ENCODE measurements around the gene NPW.

NPW gene

DNA sequence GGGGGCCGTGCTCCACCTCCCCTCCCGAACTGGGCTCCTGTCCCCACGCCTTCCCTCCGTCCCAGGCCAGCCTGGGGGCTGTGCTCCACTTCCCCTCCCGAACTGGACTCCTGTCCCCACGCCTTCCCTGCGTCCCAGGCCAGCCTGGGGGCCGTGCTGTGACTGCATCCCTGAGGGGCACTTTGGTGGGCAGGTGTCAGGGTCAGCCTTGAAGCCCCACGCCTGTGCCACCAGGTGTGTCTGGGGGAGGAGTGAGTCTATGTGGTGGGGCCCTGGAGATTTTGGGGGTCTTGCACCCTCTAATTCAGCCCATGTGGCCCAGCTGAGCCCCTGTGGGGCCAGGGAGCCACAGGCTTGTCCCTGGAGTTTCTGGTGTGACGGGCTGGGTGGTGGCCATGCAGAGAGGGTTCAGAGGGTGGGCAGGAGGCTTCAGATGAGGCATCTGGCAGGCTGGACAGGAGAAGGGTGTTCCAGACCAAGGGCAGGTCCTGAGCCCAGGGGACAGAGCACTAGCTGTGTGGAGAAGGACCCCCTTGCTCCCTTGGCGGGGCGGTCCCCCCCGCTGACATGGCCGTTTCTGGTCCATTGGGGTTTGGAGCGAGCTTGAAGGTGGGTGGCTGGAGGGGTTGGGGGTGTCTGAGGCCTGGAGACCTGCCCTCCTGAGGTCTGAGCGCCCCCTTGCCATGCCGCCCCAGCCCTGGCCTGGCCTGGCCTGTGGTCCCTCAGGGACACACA is 15.3 kb downstream of the NPW start:
- TF ChIP-seq, protein P1, sequence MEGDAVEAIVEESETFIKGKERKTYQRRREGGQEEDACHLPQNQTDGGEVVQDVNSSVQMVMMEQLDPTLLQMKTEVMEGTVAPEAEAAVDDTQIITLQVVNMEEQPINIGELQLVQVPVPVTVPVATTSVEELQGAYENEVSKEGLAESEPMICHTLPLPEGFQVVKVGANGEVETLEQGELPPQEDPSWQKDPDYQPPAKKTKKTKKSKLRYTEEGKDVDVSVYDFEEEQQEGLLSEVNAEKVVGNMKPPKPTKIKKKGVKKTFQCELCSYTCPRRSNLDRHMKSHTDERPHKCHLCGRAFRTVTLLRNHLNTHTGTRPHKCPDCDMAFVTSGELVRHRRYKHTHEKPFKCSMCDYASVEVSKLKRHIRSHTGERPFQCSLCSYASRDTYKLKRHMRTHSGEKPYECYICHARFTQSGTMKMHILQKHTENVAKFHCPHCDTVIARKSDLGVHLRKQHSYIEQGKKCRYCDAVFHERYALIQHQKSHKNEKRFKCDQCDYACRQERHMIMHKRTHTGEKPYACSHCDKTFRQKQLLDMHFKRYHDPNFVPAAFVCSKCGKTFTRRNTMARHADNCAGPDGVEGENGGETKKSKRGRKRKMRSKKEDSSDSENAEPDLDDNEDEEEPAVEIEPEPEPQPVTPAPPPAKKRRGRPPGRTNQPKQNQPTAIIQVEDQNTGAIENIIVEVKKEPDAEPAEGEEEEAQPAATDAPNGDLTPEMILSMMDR (IDR thresholded peaks at IDR 0.05; ENCODE audit: low read depth, low read length, missing control alignments), result no peak
- no peak for DNase-seq (ENCODE audit: extremely low read depth, low read depth)
- H3K4me3 ChIP-seq (replicated peaks; ENCODE audit: low read depth, low read length), result no peak overlapping the region

DNA sequence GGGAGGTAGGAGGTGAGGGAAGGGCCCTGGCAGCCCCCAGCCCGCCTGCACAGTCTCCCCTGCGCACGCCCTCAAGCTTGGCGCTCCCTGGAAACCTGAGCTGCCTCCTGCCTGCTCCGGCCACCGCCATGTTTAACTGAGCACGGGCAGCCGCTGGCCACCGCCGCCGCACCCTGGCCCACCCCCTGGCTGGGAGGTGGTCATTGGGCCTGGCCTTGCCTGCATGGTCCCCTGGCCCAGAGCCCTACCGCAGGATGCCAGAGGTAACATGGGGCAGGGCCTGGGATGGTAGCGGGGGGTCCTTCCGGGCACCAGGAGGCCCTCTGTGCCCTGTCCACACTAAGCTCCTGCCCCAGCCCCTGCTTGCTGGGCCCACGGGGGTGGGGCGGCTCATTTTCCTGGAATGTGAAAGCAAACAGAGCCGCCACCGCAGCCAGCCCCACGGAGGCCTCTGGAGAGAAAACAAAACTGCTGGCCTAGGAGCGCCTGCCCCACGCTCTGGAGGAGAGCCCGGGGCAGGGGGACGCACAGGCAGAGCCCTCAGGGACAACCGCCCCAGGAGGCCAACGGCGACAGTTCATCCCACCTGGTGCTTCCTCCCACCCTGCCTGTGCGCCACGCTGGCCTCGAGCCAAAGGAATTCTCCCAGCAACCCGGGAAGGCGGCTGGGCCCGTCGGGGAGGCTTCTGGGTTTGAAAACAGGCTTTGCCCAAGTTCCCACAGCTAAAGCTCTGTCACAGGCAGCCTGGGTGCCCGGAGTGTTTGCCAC is 16.0 kb downstream of the NPW start:
- no peak overlapping the region for H3K4me3 ChIP-seq (replicated peaks; ENCODE audit: low read depth, low read length)
- TF ChIP-seq, protein P1 (IDR thresholded peaks at IDR 0.05; ENCODE audit: low read depth, low read length, missing control alignments), result no peak
- DNase-seq (ENCODE audit: extremely low read depth, low read depth), result no peak

DNA sequence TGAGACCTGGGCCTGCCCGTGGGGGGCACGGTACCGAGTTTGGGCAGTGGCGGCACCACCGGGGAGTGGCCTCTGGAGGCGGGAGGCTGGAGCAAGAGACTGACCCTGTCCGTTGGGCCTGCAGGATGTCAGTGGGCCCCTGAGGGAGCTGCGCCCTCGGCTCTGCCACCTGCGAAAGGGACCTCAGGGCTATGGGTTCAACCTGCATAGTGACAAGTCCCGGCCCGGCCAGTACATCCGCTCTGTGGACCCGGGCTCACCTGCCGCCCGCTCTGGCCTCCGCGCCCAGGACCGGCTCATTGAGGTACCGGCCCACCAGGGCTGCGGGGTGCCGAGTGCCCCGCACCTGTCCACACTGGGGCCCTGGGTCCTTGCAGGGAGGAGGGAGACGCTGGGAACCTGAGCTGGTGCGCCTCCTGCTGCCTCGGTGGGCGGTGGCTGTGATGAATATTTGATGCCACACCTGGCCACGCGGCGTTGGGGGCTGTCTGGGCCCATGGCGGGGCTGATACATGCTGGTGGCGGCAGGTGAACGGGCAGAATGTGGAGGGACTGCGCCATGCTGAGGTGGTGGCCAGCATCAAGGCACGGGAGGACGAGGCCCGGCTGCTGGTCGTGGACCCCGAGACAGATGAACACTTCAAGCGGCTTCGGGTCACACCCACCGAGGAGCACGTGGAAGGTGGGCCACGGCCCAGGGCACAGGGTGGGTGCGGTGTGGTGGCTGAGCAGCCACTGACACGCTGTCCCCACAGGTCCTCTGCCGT is 16.8 kb downstream of the NPW start:
- no peak overlapping the region for H3K4me3 ChIP-seq (replicated peaks; ENCODE audit: low read depth, low read length)
- TF ChIP-seq, protein P1 (IDR thresholded peaks at IDR 0.05; ENCODE audit: low read depth, low read length, missing control alignments), result no peak
- DNase-seq (ENCODE audit: extremely low read depth, low read depth), result no peak

DNA sequence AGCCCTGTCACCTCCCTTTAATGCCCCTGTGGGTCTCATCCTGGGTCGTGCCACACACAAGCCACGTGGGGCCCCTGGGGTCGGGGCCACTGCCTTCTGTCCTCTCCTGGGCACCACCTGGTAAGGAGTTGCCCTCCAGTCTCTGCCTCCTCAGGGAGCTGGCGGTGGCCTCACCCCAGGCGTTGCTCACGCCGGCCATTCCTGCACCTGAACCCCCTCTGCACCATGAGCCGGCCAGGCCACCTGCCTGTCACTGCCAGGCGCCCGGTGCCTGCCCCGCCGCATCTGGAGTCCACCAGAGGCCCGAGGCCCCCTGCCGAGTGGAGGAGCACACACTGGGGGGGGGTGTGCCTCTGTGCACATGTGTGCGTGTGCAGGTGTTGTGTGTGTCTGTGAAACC is 17.5 kb downstream of the NPW start:
- DNase-seq (ENCODE audit: extremely low read depth, low read depth), result no peak
- no peak overlapping the region for H3K4me3 ChIP-seq (replicated peaks; ENCODE audit: low read depth, low read length)
- TF ChIP-seq, protein P1 (IDR thresholded peaks at IDR 0.05; ENCODE audit: low read depth, low read length, missing control alignments), result no peak

DNA sequence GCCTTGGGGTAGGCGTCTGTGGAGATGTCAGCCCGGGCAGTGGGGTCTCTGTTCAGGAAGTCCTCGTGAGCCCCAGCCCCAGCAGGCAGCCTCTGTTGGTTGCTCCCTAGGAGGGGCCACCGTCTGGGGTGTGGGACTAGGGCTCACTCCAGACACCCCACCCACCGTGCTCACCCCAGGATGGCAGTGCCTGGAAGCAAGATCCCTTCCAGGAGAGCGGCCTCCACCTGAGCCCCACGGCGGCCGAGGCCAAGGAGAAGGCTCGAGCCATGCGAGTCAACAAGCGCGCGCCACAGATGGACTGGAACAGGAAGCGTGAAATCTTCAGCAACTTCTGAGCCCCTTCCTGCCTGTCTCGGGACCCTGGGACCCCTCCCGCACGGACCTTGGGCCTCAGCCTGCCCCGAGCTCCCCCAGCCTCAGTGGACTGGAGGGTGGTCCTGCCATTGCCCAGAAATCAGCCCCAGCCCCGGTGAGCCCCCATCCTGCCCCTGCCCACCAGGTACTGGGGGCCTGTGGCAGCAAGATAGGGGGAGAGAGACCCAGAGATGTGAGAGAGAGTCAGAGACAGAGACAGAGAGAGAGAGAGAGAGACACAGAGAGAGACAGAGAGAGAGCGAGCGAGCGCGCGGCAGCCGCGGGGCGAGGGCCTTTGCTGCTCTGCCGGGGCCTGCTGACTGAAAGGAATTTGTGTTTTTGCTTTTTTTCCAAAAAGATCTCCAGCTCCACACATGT is 18.2 kb downstream of the NPW start:
- TF ChIP-seq, protein P1 (IDR thresholded peaks at IDR 0.05; ENCODE audit: low read depth, low read length, missing control alignments), result no peak
- no peak for DNase-seq (ENCODE audit: extremely low read depth, low read depth)

More for the DNA sequence above, 18.2 kb downstream of the NPW start:
- H3K4me3 ChIP-seq (replicated peaks; ENCODE audit: low read depth, low read length), result no peak overlapping the region
